GM19463 (cell line): ENCODE measurements around the gene ATP5F1A.
"Not testable (repeated sequence)": the region's sequence is repeated elsewhere in the genome, so short reads cannot be mapped to it uniquely, and the experiment has no call there.

Source experiments
- ATAC-seq: cut with Tn5 transposase; IDR thresholded peaks from one replicate; pipeline ENCODE4 v1.9.1; 2021; ENCODE audit warnings: mild to moderate bottlenecking, moderate library complexity; ENCODE audit not compliant: unreplicated experiment

The ATP5F1A gene

GRCh38 chr18:46097801-46098615 lies at the start of gene ATP5F1A:
Gene ATP5F1A, minus strand, starts transcription at chr18:46098296. Its CDS starts 65 bp downstream, at chr18:46098231.
- ATAC-seq = peak; percentile 78

DNA sequence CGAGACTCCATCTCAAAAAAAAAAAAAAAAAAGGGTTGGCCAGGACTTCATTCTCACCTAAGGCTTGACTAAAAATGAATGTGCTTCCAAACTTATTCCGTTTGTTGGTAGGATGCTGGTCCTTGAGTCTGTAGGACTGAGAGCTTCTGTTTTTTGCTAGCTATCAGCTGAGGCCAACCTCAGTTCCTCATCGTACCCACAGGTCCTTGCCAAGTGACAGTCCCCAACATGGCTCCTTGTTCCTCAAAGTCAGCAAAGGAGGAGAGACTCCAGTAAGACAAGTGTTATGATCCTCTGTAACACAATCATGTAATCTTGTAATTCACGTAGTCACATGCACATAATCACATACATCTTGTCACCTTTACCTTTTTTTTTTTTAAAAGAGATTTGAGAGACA lies 43.1 kb upstream of the ATP5F1A start:
- no peak for ATAC-seq

DNA sequence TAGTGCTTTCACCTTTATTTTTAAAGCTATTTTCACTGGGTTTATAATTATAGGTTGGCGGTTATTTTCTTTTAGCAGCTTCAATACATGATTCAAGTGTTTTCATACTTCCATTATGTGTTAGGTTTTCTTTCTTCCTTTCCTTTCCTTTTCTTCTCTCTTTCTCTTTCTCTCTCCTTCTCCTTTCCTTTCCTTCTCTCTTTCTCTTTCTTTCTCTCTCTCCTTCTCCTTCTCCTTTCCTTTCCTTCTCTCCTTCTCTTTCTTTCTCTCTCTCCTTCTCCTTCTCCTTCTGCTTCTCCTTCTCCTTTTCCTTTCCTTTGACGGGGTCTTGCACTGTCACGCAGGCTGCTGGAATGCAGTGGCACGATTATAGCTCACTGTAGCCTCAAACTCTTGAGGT lies 42.1 kb upstream of the ATP5F1A start:
- no peak for ATAC-seq

GRCh38 chr18:46134920-46135675 lies 37.0 kb upstream of the ATP5F1A start:
- ATAC-seq = no peak

DNA sequence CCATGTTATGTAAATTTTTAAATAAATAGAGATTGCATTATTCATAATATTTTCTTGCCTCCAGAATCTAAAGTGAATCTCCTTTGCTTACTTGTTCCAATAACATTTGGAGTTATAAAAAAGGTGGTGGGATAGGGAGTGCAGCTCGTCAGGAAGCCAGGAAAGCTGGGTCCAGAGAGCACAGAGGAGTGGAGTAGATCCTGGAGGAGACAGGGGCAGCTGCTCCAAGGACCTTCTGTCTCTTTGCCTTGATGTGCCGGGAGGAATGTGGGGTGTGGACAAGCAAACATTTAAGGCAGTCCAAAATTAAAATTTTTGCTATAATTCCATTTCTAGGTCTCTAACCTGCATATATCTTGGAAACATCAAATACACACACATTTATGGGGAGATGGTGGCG lies 35.4 kb upstream of the ATP5F1A start:
- no peak for ATAC-seq

DNA sequence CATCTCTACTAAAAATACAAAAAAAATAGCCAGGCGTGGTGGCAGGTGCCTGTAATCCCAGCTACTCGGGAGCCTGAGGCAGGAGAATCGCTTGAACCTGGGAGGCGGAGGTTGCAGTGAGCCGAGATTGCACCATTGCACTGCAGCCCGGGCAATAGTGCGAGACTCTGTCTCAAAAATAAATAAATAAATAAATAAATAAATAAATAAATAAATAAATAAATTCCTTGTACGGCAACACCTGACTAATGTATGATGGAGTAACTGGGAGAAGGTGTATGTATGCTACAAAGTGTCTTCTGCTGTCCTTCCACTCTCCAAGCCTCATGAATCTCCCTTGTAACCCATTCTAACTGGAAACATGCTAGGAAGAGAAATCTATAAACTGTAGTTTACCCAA lies 32.5 kb upstream of the ATP5F1A start:
- ATAC-seq = not testable (repeated sequence)

DNA sequence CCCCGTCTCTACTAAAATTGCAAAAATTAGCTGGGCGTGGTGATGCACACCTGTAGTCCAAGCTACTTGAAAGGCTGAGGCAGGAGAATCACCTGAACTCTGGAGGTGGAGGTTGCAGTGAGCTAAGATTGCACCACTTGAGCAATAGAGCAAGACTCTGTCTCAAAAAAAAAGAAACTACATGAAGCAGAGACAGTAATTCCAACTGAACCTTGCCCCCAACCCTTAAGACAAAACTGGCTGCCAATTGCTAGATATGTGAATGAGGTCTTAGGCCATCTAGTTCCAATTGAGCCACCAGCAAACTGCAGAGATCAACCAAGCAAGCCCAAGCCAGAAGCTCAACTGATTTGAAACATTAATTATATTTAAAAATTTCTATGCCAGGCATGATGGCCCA lies 32.0 kb upstream of the ATP5F1A start:
- no peak for ATAC-seq

DNA sequence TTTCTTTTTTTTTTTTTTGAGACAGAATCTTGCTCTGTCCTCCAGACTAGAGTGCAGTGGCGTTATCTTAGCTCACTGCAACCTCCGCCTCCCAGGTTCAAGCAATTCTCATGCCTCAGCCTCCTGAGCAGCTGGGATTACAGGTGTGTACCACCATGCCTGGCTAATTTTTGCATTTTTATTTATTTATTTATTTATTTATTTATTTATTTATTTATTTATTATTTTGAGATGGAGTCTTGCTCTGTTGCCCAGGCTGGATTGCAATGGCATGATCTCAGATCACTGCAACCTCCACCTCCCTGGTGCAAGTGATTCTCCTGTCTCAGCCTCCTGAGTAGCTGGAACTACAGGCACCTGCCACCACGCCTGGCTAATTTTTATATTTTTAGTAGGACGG lies 28.5 kb upstream of the ATP5F1A start:
- not testable (repeated sequence) for ATAC-seq

GRCh38 chr18:46113751-46114150 lies 15.7 kb upstream of the ATP5F1A start:
- no peak for ATAC-seq

DNA sequence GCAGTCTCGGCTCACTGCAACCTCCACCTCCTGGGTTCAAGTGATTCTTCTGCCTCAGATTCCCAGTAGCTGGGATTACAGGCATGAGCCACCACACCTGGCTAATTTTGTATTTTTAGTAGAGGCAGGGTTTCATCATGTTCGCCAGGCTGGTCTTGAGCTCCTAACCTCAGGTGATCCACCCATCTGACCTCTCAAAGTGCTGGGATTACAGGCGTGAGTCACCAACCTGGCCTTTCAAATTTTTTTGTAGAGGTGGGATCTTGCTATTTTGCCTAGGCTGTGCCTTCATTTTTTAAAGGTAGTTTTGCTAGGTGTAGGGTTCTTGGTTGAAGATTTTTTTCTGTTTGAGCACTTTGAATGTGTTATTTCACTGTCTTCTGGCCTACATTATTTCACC lies 12.3 kb upstream of the ATP5F1A start:
- ATAC-seq = no peak

DNA sequence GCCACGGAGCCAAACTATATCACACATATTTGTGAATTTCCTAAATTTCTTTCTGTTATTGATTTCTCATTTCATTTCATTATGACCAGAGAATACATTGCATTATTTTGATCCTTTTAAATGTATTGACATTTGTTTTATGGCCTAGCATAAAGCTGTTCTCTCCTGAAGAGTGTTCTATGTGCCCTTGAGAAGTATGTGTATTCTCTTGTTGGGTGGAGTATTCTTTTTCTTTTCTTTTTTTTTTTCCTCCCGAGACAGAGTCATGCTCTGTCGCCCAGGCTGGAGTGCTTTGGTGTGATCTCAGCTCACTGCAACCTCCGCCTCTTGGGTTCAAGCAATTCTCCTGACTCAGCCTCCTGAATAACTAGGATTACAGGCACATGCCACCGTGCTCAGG lies 11.3 kb upstream of the ATP5F1A start:
- ATAC-seq = no peak

GRCh38 chr18:46104128-46104911 lies 6.2 kb upstream of the ATP5F1A start, which contains the start of gene HAUS1:
Gene HAUS1, plus strand, starts transcription at chr18:46104385. Its CDS starts 27 bp downstream, at chr18:46104412.
- ATAC-seq = peak; percentile 97

- no peak for ATAC-seq
These were observed 1.4 kb upstream of the ATP5F1A start for GRCh38 chr18:46099463-46099862.

GRCh38 chr18:46098616-46098933 lies 479 bp upstream of the ATP5F1A start:
- no peak for ATAC-seq

- peak; percentile 3 for ATAC-seq
These were observed 680 bp downstream of the ATP5F1A start for GRCh38 chr18:46097431-46097800.

- no peak for ATAC-seq
These were observed 1.3 kb downstream of the ATP5F1A start for GRCh38 chr18:46096651-46097300.

- ATAC-seq = no peak
These were observed 2.6 kb downstream of the ATP5F1A start for GRCh38 chr18:46095532-46095931.

DNA sequence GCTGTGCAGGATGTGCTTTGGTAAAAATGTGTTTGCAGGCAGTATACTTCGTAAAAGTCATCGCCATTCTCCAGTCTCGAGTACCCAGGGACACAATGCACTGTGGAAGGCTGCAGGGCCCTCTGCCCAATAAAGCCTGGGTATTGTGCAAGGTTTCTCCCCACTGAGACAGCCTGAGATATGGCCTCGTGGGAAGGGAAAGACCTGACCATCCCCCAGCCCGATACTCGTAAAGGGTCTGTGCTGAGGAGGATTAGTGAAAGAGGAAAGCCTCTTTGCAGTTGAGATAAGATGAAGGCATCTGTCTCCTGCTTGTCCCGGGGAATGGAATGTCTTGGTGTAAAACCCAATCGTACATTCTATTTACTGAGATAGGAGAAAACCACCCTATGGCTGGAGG lies 9.6 kb downstream of the ATP5F1A start:
- ATAC-seq = not testable (repeated sequence)

DNA sequence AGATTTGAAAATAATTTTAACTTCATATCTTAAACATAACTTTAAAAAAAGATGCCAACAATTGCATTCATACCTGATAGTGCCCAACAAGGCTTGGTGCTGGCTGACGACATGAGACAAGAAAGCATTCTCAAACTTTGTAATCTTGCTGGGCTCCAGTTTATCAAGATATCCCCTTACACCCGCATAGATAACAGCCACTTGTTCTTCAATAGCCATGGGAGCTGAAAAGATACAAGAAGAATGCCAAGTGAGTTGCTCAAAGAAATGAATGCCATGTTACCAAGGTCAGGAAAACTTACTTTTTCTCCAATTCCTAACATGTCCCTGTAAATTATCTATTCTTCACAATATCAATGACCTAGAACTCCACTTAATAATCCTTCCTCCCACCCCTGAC lies 13.7 kb downstream of the ATP5F1A start:
- ATAC-seq = no peak

GRCh38 chr18:46080156-46080555 lies 17.9 kb downstream of the ATP5F1A start:
- no peak for ATAC-seq

DNA sequence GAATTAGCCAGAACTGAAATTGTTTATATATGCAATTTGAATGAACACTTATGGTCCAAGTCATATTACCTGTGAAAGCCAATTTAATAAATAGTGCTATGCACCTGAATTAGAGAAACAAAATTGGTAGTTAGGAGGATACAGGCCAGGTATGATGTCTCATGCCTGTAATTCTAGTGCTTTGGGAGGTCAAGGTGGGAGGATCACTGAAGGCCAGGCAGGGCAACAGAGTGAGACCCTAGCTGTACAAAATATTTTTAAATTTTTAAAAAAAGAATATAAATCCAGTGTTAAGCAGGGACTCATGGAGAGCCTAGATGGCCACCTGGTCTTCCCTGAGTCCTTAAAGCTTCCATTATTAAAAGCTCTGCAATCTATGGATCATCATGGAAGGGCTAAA lies 18.8 kb downstream of the ATP5F1A start:
- no peak for ATAC-seq
